NCI-H774 (cell line): ENCODE data around the gene RINT1.

Experiments
- DNase-seq: peaks from one replicate; lab custom pipeline; 2025; lab: John Stamatoyannopoulos, UW

The RINT1 gene

DNA sequence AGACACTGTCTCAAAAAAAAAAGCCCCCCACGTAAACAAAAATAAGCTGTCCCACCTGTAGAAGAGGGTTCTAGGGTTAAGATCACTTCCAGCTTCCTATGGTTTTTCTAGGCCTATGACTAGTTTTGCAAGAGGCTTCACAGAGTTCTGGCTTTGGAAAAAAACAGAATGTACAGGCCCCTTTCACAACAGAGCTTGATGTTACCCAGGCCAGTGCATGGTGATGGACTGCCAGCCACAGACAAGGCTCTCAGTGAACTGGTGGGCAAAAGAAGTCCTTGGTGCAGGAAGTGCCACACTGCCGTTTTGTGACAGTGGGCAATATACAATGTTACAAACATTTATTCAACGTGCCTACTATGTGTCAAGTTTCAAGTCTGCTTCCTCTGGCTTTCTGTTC lies 67.5 kb downstream of the RINT1 start:
- DNase-seq = no peak

DNA sequence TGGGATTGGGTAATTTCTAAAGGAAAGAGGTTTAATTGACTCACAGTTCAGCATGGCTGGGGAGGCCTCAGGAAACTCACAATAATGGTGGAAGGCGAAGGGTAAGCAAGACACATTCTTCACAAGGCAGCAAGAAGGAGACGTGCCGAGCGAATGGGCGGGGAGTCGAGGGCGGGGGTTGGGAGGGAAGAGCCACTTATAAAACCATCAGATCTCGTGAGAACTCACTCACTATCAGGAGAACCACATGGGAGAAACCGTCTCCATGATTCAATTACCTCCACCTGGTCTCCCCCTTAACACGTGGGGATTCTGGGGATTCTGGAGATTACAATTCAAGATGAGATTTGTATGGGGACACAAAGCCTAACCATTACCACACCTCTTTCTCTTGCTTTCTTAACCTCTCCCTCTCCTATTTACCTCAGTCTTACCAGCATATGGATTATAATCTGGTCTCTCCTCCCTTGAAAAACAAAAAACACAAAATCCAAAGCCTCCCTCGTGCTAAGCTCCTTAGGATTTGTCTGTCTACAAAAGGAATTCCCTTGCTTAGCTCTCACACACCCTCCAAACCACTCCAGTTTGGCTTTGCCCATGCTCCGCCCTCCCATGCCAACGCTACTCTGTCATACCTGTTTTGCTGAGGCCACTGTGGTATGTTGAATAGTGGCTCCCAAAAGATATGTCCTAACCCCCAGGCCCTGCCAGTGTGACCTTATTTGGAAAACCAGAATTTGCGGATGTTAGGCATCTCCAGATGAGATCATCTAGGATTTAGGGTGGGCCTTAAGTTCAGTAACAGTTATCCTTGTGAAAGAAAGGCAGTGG lies 68.9 kb downstream of the RINT1 start:
- DNase-seq = no peak

DNA sequence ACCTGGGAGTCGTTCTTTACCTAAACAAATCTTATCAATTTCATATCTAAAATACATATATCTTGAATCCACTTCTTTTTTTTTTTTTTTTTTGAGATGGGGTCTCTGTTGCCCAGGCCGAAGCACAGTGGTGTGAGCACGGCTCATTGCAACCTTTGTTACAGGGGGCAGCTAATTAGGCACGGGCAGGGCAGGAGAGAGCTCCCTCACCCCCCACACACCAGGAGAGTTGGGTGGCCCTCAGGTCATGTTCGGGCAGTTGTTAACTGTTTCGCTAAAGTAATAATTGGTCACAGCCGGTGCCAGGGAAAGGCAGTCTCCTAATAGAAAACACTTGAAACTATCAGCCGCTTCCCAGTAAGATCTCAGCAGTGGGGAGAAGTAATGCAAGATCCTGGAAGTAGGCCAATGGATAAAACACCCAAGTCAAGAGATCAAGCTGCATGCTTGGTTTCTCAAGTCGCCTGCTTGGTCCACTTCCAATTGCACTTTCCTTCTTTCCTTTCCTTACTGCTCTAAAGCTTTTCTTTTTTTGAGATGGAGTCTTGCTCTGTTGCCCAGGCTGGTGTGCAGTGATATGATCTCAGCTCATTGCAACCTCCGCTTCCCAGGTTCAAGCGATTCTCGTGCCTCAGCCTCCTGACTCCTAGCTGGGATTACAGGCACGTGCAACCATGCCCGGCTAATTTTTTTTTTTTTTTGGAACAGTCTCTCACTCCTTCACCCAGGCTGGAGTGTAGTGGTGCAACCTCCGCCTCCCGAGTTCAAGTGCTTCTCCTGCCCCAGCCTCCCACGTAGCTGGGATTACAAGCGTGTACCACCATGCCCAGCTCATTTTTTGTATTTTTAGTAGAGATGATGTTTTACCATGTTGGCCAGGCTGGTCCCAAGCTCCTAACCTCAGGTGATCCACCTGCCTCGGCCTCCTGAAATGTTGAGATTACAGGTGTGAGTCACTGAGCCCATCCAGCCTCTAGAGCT lies 70.6 kb downstream of the RINT1 start:
- DNase-seq = no peak

DNA sequence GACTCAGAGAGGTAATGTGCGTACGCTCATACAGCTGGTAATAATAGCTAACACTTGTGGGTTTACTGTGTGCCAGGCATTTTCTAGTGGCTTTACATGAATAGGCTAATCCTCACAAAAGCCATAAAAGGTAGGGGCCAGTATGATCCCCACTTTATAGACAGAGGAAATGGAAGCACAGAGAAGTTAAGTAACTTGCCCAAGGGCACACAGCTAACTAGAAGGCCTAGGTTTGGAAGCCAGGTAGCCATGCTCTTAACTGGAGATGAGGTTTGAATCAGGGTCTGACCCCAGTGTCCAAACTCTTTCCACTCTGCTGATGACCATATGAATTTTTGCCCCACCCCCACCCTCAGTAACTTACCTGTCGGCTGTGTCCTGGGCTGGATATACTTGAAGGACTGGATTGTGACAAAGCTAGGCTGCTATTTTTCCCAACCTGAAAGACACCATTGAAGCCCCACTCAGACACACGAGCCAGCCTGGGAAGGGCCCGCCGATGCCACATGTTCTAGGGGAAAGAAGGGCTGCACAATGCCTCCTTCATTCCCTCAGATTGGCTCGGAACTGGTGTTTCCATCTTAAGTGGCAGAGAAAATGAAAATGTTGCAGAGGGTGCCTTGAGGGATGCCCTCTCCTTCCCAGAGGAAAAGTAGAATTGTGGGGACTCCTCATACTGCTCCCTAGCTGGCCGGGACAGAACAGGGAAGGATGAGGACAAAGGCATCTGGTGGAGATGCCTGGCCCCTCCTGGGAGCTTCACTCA lies 78.3 kb downstream of the RINT1 start:
- no peak for DNase-seq

DNA sequence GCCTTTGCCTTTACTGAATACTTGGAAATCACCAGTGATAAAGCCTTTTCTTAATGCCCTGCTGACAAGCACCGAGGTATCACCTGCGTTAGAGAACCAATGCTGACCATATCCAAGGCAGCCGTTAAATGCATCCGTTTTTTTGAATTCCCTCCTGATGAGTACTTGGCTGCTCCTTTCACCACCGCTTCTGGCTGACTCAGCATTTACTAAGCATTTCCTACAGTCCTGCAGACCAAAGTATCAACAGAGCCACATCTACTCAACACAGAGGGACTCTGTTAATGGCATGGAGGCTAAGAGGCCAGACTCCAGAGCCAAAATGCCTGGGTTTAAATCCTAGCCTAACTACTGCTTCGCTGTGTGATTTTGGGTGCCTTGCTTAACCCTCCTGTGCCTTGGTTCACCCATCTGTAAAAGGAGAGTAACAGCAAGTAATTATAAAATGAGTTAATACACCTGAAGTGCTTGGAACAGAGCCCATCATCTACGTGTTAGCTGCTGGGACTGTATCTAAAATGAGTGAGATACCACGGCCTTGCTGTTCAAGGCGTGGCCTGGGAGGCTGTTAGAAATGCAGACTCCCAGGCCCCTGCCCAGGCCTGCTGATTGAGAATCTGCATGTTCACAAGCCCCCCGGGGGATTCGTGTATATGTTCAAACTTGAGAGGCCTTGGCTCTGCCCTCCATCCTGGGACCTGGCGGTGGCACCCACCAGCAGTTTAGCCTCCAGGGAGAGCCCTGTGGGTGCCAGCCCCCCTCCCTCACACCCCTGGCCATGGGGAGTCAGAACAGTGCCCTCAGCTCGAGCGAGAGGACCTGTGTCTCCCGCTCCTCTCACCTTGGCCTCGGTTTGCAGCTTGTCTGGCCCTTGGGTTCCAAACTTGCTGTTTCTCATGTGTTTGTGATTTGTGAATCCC lies 80.1 kb downstream of the RINT1 start:
- DNase-seq = no peak

DNA sequence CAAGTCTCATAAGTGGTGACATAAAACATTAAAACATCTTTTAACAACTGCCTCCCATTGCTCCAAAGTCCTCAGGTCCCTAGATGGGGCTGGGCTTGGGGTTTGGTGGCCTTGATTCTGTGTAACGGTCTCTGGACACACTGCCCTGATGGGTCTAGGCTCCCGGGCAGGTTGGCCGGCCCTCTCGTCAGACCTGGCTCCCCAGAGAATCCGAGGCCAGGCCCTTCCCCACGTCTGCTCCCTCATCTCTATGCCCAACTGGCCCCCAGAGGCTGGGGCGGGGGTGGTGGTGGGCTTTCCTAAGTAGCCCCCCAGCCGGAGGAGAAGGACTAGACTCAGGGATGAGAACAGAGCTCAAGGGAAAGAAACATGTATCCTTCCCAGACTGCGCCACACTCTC lies 80.8 kb downstream of the RINT1 start:
- no peak for DNase-seq

DNA sequence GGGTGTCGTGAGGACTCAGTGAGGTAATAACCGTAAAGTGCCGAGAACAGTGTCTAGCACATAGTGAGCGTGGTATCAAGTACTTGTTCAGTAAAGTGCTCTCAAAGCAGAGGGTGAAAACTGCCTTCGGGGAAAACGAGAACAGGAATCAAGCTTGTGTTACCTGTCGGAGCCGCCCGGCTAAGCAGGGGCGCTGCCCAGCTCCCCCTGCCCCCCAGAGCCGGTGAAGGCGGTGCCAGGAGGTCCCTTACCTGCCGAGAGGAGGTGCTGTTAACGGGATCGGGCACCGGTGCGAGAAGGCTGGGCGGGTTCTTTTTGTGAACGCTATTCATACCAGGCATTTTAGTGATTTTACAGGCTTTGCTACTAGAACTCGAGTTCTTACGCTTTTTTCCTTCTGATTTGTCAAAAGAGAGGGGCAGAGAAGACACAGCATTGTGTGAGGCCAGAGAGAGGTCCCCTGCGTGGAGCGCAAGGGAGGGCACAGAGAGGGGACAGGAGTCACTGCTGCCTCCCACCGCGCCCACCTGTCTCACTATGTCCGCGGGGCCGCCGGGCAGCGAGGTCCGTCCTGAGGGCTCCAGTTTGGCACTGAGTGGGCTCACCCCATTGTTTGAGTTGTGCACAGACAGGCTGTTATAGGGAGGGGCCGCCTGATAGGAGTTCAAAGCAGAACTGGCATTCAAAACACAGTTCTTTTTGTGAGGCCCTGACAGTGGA lies 81.8 kb downstream of the RINT1 start:
- DNase-seq = no peak

DNA sequence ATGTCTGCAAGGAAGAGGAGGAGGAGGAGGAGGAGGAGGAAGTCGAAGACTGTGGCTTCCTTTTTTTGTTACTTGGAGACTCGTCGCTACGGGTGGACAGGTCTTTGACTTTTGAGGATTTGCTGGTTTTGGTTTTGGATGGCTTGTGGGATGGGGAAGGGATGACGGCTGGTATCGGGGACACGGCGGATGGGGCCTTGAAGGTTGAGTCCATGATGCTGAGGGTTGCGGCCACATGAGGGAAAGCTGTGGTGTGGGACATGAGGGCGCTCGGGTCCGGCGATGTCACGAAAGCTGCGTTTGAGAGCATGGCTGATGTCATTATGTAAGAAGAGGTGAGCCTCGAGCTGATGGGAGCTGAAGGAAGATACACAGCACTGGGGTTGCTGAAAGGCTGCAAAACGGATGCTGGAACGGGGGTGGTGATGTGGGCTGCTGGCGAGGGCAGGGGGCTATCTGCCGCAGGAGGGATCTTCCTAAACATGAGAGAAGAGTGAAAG lies 82.4 kb downstream of the RINT1 start:
- no peak for DNase-seq
